Adrenal gland (tissue), 12 donors: ENCODE measurements around the gene CREB5. TPM values are rescaled to one million over a fixed set of nuclear protein-coding genes. Genes with fewer than 3 reads are reported as not detected.

ENCODE experiments used
- DNase-seq, 7 donors: peaks; one replicate each; pipeline ENCODE4 v3.0.0-alpha.2; 2019 to 2020
- H3K27ac ChIP-seq, 5 donors: fragments of 200-600 bp; sonication (generic) in 4 of 5; 1 replicate in 3 of 5; 2 replicates in 2 of 5; pipeline versions ENCODE4 v1.5.1 to v1.8.0; 2016 to 2020; ENCODE audit warnings: mild to moderate bottlenecking in 1 of 5
- H3K27me3 ChIP-seq: fragments of 200-600 bp; 2 replicates; pipeline ENCODE4 v1.8.0; 2021
- H3K36me3 ChIP-seq, 2 donors: fragments of 200-600 bp; replicated peaks in 1 of 2; 1 replicate in 1 of 2; 2 replicates in 1 of 2; pipeline versions ENCODE4 v1.5.1 to v1.8.0; 2018 to 2022
- H3K4me1 ChIP-seq, 2 donors: fragments of 200-600 bp; replicated peaks in 1 of 2; 1 replicate in 1 of 2; 2 replicates in 1 of 2; pipeline versions ENCODE4 v1.5.1 to v1.8.0; 2018 to 2021
- H3K4me3 ChIP-seq, 4 donors: fragments of 200-600 bp; sonication (generic) in 3 of 4; one replicate each; pipeline ENCODE4 v1.5.1; 2016 to 2018
- H3K9me3 ChIP-seq, 3 donors: fragments of 200-600 bp; sonication (generic) in 1 of 3; replicated peaks in 1 of 3; 1 replicate in 2 of 3; 2 replicates in 1 of 3; pipeline versions ENCODE4 v1.5.1 to v1.8.0; 2016 to 2021
- CTCF ChIP-seq, 6 experiments: fragments of 450-650 bp in 4 of 6; fragments of 200-600 bp in 2 of 6; sonication (generic) in 1 of 6; IDR thresholded peaks; 1 replicate in 5 of 6; 2 replicates in 1 of 6; pipeline versions ENCODE4 v1.5.1 to v1.8.0; 2016 to 2021; ENCODE audit warnings: antibody characterized with exemption in 6 of 6, mild to moderate bottlenecking in 2 of 6, moderate library complexity in 1 of 6
- POLR2A ChIP-seq, 2 donors: fragments of 450-650 bp; IDR thresholded peaks; one replicate each; pipeline ENCODE4 v1.6.1; 2017; ENCODE audit warnings: antibody characterized with exemption in 2 of 2, mild to moderate bottlenecking in 2 of 2, moderate library complexity in 1 of 2
- WGBS, 4 donors: extraction: QIAGEN DNeasy Blood & Tissue Kit in 2 of 4; methylation state at CpG; one replicate each; pipeline versions ENCODE4 v1.1.5 to v1.1.7; 2013 to 2017; 5-methylcytosine and 5-hydroxymethylcytosine counted together
- intact Hi-C, 2 donors: fragments of 100-400 bp; cut with DNase I; formaldehyde crosslinking; loops; one replicate each; pipeline versions ENCODE4 v1.14.1 to v1.15.0; 2022 to 2023
- polyA plus RNA-seq, 3 donors: library from polyadenylated mRNA; stranded (reverse); fragments of 200-250 nt in 2 of 3; fragments of 350-450 nt in 1 of 3; fragmentation: Illumina TruSeq in 1 of 3; extraction: RNeasy Lipid Tissue Mini Kit (QIAGEN cat#74804) in 1 of 3; gene quantifications; one replicate each; pipeline ENCODE4 v1.2.3, GENCODE V29; 2013 to 2014
- total RNA-seq, 9 donors: library from RNA; depleted of rRNA in 4 of 9; stranded (reverse); fragments of >200 nt in 4 of 9; fragments of 120-200 nt in 1 of 9; fragmentation: NEBNext Ultra II Directional in 1 of 9; extraction: Animal tissue kit (Norgen Biotek cat#: 25700) in 1 of 9; gene quantifications; one replicate each; pipeline versions ENCODE4 v1.1.0 to v1.2.4, GENCODE V29; 2013 to 2023
- donor health status: healthy with polysubstance abuse.
- donor health status: Bipolar disorder and iron deficiency.
- donor health status: DM: yes; HTN: yes; CAD: no.
- donor health status: DM: no; HTN: no; CAD: no.
- donor health status: DM: no; HTN: no; CAD: no.
- donor health status: DM: yes; HTN: yes; CAD: no.

Gene CREB5
- total and polyA plus RNA-seq, 12 donors: 0.69 to 5.4 (median 1.3) TPM

GRCh38 chr7:28641752-28642545, 229.6 kb downstream of the CREB5 start:
- Histone ChIP-seq H3K4me3 (no peak overlapping the region), H3K9me3 (no peaks in the 10 kb centered on the region), H3K4me1 (no peaks in the 10 kb centered on the region), H3K27me3 (no peaks in the 10 kb centered on the region), H3K36me3 (no peaks in the 10 kb centered on the region), H3K27ac (no peak overlapping the region)
- 73 to 85% (median 81%) methylated on average over 11 of the region's 11 CpGs for WGBS, 4 donors
- intact Hi-C loops: no loop called here
- no peak for DNase-seq
- no peak for TF ChIP-seq CTCF (IDR thresholded peaks at IDR 0.05)
- TF ChIP-seq POLR2A (IDR thresholded peaks at IDR 0.05): no peak

GRCh38 chr7:28643188-28643569, 230.9 kb downstream of the CREB5 start:
- 43 to 69% (median 54%) methylated on average over 1 of the region's 1 CpG for WGBS, 4 donors
- no peak for TF ChIP-seq CTCF (IDR thresholded peaks at IDR 0.05)
- TF ChIP-seq POLR2A (IDR thresholded peaks at IDR 0.05): no peak
- Histone ChIP-seq H3K4me3 (no peak overlapping the region), H3K27ac (no peak overlapping the region), H3K36me3 (no peaks in the 10 kb centered on the region), H3K4me1 (no peaks in the 10 kb centered on the region), H3K9me3 (no peaks in the 10 kb centered on the region), H3K27me3 (no peaks in the 10 kb centered on the region)
- no peak for DNase-seq
- intact Hi-C loops: no loop called here

- 53 to 81% (median 69%) methylated on average over 3 of the region's 3 CpGs for WGBS, 4 donors
- intact Hi-C loops: no loop called here
- Histone ChIP-seq H3K9me3 (no peaks in the 10 kb centered on the region), H3K27me3 (no peaks in the 10 kb centered on the region), H3K36me3 (no peaks in the 10 kb centered on the region), H3K4me1 (no peaks in the 10 kb centered on the region), H3K4me3 (no peak overlapping the region), H3K27ac (no peak overlapping the region)
- DNase-seq: no peak
- TF ChIP-seq CTCF (IDR thresholded peaks at IDR 0.05) (no peak), POLR2A (IDR thresholded peaks at IDR 0.05) (no peak)
Observed at GRCh38 chr7:28643584-28644340, 231.4 kb downstream of the CREB5 start.

- H3K36me3 ChIP-seq: no peaks in the 10 kb centered on the region
- DNase-seq: no peak
- no peak overlapping the region for H3K4me3 ChIP-seq
- H3K9me3 ChIP-seq: no peaks in the 10 kb centered on the region
- intact Hi-C loops: no loop called here
- H3K27ac ChIP-seq: no peak overlapping the region
- H3K27me3 ChIP-seq: no peaks in the 10 kb centered on the region
- WGBS, 4 donors: 86 to 95% (median 88%) methylated on average over 1 of the region's 1 CpG
- TF ChIP-seq POLR2A (IDR thresholded peaks at IDR 0.05): no peak
- no peak for TF ChIP-seq CTCF (IDR thresholded peaks at IDR 0.05)
- no peaks in the 10 kb centered on the region for H3K4me1 ChIP-seq
Observed at GRCh38 chr7:28645866-28646265, 233.5 kb downstream of the CREB5 start.
